Measurements from ENCODE around the gene KDM3A. TPM values are rescaled to one million over a fixed set of nuclear protein-coding genes. Genes with fewer than 3 reads are reported as not detected.
A peak's percentile ranks its signal among the peaks of the same experiment; 100 is the strongest.

Gene KDM3A, protein sequence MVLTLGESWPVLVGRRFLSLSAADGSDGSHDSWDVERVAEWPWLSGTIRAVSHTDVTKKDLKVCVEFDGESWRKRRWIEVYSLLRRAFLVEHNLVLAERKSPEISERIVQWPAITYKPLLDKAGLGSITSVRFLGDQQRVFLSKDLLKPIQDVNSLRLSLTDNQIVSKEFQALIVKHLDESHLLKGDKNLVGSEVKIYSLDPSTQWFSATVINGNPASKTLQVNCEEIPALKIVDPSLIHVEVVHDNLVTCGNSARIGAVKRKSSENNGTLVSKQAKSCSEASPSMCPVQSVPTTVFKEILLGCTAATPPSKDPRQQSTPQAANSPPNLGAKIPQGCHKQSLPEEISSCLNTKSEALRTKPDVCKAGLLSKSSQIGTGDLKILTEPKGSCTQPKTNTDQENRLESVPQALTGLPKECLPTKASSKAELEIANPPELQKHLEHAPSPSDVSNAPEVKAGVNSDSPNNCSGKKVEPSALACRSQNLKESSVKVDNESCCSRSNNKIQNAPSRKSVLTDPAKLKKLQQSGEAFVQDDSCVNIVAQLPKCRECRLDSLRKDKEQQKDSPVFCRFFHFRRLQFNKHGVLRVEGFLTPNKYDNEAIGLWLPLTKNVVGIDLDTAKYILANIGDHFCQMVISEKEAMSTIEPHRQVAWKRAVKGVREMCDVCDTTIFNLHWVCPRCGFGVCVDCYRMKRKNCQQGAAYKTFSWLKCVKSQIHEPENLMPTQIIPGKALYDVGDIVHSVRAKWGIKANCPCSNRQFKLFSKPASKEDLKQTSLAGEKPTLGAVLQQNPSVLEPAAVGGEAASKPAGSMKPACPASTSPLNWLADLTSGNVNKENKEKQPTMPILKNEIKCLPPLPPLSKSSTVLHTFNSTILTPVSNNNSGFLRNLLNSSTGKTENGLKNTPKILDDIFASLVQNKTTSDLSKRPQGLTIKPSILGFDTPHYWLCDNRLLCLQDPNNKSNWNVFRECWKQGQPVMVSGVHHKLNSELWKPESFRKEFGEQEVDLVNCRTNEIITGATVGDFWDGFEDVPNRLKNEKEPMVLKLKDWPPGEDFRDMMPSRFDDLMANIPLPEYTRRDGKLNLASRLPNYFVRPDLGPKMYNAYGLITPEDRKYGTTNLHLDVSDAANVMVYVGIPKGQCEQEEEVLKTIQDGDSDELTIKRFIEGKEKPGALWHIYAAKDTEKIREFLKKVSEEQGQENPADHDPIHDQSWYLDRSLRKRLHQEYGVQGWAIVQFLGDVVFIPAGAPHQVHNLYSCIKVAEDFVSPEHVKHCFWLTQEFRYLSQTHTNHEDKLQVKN (N-terminal part only)
- 51.2 and 55.4 TPM in 2 replicates for total RNA-seq
- long read RNA-seq, full-length matches to known transcripts: 4 of 20 reads
- long read RNA-seq, partial matches to known transcripts: 12 of 20 reads
- long read RNA-seq, other reads (novel, unspliced or antisense): 4 of 20 reads

DNA sequence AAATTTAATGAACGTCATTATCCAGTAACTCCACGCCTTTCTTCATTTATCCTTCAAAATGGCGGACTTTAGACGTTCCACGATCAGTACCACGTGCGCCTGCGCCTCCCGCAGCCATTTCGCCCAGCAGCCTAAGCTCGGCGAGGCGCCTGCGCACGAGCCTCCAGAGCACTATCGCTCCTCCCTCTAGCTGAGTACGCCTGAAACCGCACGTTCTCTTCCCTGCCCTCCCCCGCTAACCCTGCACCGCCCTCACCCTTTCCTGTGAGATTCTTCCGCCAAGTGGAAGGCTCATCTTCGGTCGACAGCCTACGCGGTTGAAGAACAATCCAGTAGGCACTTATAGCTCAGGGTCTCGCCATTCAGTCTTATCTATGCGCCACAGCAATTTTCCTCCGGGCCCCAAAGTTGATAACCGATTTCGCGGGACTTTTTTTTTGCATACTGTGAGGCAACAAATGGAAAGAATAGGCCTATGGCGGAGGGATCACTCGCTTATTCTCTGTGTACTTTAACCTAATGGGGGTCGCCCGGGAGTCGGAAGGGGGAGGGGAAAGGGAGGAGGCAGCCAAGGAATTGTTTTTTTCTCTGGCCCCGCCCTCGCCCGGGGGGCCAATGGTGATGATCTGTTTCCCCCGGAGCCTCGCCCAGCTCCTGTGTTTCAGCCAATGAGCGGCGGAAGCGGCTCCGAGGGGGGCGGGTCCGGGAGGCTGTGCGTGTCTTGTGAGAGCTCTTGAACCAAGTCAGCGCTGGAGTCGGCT lies at the start of gene KDM3A:
KDM3A (plus strand) TSS at position 741 of the 761 bp plus-strand sequence. CDS start 677 bp downstream, outside the sequence.
- H3K36me3 Mint-ChIP-seq (ENCODE audit: low read depth): peaks cover 7% of the 10 kb centered on the region
- peak within 1 kb of the TSS; percentile 97 for H3K4me3 Mint-ChIP-seq
- H3K4me1 Mint-ChIP-seq: peaks cover 28% of the 10 kb centered on the region
- peak within 1 kb of the TSS; percentile 100 for H3K27ac Mint-ChIP-seq (ENCODE audit: unreplicated experiment)
- TF ChIP-seq, protein P1, sequence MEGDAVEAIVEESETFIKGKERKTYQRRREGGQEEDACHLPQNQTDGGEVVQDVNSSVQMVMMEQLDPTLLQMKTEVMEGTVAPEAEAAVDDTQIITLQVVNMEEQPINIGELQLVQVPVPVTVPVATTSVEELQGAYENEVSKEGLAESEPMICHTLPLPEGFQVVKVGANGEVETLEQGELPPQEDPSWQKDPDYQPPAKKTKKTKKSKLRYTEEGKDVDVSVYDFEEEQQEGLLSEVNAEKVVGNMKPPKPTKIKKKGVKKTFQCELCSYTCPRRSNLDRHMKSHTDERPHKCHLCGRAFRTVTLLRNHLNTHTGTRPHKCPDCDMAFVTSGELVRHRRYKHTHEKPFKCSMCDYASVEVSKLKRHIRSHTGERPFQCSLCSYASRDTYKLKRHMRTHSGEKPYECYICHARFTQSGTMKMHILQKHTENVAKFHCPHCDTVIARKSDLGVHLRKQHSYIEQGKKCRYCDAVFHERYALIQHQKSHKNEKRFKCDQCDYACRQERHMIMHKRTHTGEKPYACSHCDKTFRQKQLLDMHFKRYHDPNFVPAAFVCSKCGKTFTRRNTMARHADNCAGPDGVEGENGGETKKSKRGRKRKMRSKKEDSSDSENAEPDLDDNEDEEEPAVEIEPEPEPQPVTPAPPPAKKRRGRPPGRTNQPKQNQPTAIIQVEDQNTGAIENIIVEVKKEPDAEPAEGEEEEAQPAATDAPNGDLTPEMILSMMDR (conservative IDR thresholded peaks at IDR 0.05): no peak
- H3K9me3 Mint-ChIP-seq: peaks cover 9% of the 10 kb centered on the region
- peak; percentile 99 for DNase-seq (ENCODE audit: low read depth, low spot score)
- peaks cover 12% of the 10 kb centered on the region for H3K27me3 Mint-ChIP-seq (ENCODE audit: low read depth)

- H3K4me1 Mint-ChIP-seq: no peaks in the 10 kb centered on the region
- no peak overlapping the region for H3K4me3 Mint-ChIP-seq
- H3K27me3 Mint-ChIP-seq (ENCODE audit: low read depth): no peaks in the 10 kb centered on the region
- no peak for DNase-seq (ENCODE audit: low read depth, low spot score)
- peaks cover 8% of the 10 kb centered on the region for H3K9me3 Mint-ChIP-seq
- H3K27ac Mint-ChIP-seq (ENCODE audit: unreplicated experiment): no peak overlapping the region
- H3K36me3 Mint-ChIP-seq (ENCODE audit: low read depth): peaks cover 3% of the 10 kb centered on the region
- TF ChIP-seq, protein P1 (conservative IDR thresholded peaks at IDR 0.05): no peak
Measured at GRCh38 chr2:86392873-86393518, 48.2 kb upstream of the KDM3A start.

DNA sequence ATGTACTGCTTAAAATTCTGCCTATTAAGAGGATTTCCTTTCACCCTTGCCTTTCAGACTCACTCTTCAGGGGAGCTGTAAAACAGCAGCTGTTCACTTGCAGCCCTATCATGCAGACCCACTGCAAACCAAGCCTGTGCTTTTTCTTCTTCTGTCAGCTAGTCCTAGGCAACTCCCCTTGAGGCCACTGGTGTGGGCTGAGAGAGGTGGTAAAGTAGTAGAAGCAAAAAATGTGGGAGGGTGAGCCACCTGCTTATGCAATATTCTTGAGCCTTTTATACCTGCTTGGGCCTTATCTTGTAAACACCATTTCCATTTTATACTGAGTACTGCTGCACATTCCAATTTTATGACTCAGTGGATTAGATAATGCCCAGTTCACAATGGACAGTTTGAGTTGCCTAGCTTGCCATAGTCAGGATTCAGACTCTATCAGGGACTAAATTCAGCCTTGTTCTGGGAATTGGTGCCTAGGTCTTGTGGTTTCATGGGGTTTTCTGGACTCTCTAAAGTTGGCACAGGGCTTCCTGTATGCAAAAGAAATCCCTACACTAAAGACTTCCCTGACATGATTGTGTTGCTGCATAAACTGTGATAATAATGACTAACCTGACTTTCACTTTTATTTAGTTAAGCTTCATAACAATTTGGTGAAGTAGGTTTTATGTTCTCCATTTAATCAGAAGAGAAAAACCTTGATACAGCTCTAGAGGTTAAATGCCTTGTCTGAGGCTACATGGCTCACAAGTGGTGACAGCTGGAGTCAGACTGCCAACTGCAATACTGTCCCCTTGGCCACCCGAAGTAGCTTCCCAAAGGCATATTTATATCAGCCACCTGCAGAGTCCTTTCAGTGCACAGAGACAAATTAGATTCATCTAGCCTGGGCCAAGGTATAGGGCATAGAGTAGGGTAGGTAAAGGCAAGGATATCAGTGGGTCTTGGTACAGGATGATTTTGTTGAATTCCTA lies 47.4 kb upstream of the KDM3A start:
- Mint-ChIP-seq H3K36me3 (ENCODE audit: low read depth) (peaks cover 3% of the 10 kb centered on the region), H3K9me3 (peaks cover 7% of the 10 kb centered on the region), H3K27ac (ENCODE audit: unreplicated experiment) (no peak overlapping the region), H3K27me3 (ENCODE audit: low read depth) (no peaks in the 10 kb centered on the region), H3K4me3 (no peak overlapping the region), H3K4me1 (no peaks in the 10 kb centered on the region)
- TF ChIP-seq, protein P1 (conservative IDR thresholded peaks at IDR 0.05): no peak
- no peak for DNase-seq (ENCODE audit: low read depth, low spot score)

DNA sequence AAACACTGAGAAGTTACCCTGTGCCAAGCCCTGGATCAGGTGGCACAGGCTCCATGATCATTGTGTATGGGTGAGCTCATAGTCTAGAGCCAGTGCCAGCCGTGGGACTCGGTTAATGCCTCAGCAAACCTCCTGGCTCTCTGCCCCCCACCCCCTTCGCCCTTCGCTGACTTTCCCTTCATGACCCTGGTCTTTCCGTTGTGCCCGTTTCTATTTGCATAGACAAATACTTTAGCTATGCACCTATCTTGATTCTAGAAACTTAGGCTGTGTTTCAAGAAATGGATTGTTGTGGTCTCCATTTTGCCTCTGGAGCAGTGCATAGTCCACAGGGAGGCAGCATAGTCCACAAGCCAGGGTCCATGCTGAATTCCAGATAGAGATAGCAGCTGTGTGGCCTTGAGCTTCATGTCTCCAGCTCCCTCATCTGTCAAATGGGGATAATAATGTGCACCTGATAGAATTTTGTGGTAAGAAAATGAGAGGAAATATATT lies 44.8 kb upstream of the KDM3A start:
- H3K27ac Mint-ChIP-seq (ENCODE audit: unreplicated experiment): no peak overlapping the region
- H3K36me3 Mint-ChIP-seq (ENCODE audit: low read depth): peaks cover 1% of the 10 kb centered on the region
- no peaks in the 10 kb centered on the region for H3K27me3 Mint-ChIP-seq (ENCODE audit: low read depth)
- peaks cover 6% of the 10 kb centered on the region for H3K9me3 Mint-ChIP-seq
- TF ChIP-seq, protein P1 (conservative IDR thresholded peaks at IDR 0.05): peak; percentile 40
- DNase-seq (ENCODE audit: low read depth, low spot score): no peak
- no peaks in the 10 kb centered on the region for H3K4me1 Mint-ChIP-seq
- H3K4me3 Mint-ChIP-seq: no peak overlapping the region
